ENCODE data around the gene ALOX5. TPM values are rescaled to one million over a fixed set of nuclear protein-coding genes. Genes with fewer than 3 reads are reported as not detected.
"Not testable (repeated sequence)": the region's sequence is repeated elsewhere in the genome, so short reads cannot be mapped to it uniquely, and the experiment has no call there.

The ALOX5 gene
- total RNA-seq, 2 experiments from 2014 or later = 0.25 to 0.52 TPM

DNA sequence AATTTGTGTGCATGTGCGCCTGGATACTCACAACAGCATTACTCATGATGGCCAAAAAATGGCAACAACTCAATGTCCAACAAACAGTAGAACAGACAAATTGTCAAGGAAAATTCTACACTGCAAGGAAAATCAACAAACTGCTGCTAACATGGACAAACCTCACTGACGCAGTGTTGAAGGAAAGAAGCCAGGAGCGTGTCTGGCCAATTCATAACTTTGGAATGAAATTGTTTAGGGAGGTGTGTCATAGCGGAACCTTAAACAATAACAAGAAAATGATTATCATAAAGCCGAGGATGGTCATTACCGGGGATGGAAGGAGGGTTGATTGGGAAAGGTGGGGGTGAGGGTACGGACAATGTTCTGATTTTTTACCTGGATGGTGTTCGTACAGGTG, 29.1 kb downstream of the ALOX5 start:
- POLR2A ChIA-PET = no interaction called here
- CTCF ChIA-PET = no interaction called here

DNA sequence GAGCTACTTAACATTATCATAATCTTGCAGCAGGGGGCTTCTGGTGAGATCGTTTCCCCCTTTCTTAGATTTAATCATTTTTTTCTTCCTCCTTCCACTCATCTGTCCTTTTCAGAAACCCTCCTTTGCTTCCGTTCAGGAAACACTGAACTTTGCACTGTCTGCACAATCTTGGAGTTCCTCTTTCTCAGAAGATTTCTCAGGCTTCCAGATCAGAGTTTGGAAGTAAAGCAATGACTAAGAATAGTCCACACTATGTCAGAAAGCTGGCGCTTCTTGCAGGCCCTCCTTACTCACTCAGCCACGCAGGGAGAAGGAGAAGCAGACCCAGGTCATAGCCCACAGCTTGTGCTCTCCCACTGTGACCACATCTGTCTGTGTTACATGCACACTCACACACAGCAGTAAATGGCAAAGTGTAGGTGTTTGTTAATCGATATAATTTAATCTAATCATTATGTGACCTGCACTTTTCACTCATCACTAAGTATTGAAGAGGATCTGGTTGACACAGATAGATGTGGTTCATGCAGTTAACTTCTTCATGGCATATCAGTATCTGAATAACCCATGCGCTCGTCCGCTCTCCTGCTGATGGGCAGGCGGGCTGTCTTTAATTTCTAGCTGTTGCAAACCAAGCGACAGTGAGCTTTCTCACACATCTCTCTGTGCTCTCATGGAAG, 30.2 kb downstream of the ALOX5 start:
- POLR2A ChIA-PET = no interaction called here
- CTCF ChIA-PET = no interaction called here

DNA sequence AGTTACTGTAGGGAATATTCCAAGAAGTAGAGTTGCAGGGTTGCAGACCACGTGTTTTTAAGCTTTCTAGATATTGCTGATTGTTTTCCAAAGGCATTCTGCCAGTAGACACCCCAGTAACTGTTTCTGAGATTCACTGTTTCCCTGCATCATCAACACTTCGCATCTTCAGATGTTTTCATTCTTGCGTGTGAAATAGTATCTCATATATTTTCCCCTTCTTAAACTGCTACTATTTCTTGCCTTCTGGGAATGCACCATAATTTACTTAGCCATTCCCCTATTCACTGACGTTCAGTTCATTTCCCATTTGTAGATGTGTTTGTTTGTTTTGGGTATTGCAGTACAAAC, 30.7 kb downstream of the ALOX5 start:
- ChIA-PET POLR2A (no interaction called here), CTCF (no interaction called here)

DNA sequence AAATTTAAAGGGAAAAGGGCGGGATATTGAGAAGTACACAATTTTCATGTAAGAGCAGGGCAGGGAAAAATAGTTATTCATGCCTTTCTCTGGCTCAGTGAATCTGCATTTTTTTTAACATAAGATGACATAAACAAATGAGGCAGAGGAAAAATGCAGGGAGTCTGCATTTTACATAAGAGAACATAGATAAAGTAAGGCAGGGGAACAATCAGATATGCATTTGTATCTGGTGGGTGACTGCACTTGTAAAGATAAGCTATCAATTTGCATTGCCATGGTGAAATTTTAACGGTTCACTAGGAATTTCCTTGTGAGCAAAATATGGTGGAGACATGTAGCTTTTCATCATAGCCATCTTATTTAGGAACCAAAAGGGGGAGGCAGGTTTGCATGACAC, 33.5 kb downstream of the ALOX5 start:
- CTCF ChIA-PET = no interaction called here

DNA sequence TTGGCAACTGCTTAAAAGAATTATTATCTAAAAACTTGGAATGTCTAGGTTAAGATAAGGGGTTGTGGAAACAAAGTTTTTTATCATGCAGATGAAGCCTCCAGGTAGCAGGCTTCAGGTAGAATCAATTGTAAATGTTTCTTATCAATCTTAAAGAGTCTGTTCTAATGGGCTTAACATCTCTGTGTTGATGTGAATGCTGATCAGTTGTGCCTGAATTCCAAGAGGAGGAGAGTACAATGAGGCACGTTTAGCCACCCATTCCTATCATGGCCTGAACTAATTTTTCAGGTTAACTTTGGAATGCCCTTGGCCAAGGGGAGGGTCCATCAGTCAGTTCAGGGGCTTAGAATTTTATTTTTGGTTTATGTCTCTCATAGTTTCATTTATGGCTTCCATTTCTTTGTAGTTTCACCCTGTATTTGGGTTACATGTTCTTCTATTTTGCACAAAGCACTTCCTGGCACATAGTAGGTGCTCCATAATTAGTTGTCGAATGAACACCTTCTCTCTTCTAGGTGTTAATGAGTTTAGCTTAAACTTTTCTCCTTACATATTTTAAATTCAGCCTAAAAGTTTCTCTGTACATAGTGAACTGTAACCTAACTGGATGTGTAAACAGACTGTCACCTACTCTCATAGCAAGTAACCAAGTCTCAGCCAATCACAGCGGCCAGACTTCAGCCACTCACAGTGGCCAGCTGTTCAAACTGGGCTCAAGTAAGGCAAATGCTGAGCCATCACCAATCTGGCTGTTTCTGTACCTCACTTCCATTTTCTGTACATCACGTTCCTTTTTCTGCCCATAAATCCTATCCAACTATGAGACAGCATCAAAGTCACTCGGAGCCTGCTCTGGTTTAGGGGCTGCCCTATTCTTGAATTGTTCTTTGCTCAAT, 34.7 kb downstream of the ALOX5 start:
- POLR2A ChIA-PET = no interaction called here
- CTCF ChIA-PET = no interaction called here

More for the DNA sequence above, 33.5 kb downstream of the ALOX5 start:
- POLR2A ChIA-PET = no interaction called here

DNA sequence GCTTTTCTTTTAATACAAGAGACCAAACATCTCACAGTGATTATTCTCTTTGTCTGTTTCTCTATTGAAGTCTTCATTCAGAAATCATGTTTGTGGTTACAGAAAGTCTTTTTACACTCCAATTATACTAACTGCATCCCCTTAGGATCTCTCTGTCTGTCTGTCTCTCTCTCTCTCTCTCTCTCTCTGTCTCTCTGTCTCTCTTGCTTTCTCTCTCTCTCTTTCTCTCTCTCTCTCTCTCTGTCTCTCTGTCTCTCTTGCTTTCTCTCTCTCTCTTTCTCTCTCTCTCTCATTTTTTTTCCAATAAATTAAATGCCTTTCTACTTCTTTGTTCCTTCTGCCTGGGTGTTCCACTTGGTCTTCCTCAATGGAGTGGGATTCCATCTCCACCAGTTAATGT, 35.3 kb downstream of the ALOX5 start:
- POLR2A ChIA-PET, CTCF ChIA-PET: not testable (repeated sequence)

DNA sequence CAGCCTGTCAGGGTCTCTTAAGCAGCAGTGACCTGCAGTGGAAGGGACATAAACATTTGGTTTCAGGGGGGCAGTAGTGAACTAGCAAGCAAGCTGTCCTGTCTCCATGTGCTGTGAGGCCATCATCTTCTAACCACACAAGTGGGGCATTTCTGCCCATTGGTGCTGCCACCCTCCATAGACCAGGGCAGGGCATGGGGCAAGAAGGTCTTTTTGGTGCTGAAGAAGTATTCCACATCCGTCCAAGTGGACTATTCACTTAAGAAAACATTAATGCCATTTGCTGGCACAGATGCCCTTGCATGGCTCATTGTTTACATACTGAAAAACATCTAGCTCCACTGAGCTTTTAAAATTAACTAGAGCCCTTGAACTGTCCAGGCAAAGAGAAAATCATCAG, 35.8 kb downstream of the ALOX5 start:
- POLR2A ChIA-PET = no interaction called here
- CTCF ChIA-PET = no interaction called here

DNA sequence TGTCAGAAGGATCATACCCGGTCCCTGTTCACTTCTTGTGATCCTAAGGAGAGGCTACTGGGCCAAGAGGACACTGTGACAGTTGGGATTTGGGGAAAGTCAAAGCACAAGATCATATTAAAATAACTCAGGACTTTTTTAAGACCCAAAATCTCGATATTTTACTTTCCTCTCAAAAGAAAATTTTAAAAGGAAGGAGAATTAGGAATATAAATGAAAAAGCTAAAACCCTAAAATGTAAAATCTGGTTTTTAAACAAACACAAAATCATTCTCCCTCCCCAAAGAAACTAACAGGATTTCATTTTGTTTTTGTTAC, 36.4 kb downstream of the ALOX5 start:
- ChIA-PET CTCF (no interaction called here), POLR2A (no interaction called here)

DNA sequence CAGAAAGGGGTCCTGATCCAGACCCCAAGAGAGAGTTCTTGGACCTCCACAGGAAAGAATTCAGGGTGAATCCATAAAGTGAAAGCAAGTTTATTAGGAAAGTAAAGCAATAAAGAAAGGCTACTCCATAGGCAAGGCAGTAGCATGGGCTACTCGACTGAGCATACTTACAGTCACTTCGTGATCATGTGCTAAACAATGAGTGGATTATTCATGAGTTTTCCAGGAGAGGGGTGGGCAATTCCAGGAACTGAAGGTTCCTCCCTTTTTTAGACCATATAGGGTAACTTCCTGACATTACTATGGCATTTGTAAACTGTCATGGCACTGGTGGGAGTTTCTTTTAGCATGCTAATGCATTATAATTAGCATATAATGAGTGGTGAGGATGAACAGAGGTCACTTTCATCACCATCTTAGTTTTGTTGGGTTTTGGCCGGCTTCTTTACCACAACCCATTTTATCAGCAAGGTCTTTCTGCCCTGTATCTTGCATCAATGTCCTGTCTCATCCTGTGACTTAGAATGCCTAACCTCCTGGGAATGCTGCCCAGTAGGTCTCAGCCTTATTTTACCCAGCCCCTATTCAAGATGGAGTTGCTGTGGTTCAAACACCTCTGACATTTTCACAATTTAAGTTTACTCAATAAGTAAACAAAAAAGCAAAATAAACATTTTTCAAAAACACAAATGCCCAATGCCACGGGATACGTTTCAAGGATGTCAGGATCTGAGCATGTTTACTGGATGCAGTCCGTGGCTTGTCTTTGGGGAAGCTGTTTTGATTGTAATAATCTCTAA, 37.0 kb downstream of the ALOX5 start:
- ChIA-PET POLR2A (no interaction called here), CTCF (no interaction called here)

DNA sequence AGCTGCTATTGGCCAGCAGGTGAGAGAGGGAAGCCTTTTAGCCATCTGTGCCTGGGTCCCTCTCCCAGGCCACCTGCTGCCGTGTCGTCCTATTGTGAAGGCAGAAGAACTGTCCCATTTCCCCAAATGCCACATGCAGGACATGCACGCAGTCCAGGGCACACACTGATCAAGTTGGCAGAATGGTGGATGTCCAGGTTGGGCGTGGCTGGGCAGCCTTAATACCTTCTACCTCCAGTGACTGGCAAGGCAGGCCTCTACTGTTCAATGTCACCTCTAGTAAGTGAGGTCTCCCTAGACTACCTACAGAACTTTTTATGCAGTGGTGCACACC, 37.6 kb downstream of the ALOX5 start:
- POLR2A ChIA-PET = no interaction called here
- CTCF ChIA-PET = no interaction called here

DNA sequence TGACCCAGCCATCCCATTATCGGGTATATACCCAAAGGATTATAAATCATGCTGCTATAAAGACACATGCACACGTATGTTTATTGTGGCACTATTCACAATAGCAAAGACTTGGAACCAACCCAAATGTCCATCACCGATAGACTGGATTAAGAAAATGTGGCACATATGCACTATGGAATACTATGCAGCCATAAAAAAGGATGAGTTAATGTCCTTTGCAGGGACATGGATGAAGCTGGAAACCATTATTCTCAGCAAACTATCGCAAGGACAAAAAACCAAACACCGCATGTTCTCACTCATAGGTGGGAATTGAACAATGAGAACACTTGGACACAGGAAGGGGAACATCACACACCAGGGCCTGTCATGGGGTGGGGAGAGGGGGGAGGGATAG, 41.0 kb downstream of the ALOX5 start:
- CTCF ChIA-PET, POLR2A ChIA-PET: not testable (repeated sequence)

DNA sequence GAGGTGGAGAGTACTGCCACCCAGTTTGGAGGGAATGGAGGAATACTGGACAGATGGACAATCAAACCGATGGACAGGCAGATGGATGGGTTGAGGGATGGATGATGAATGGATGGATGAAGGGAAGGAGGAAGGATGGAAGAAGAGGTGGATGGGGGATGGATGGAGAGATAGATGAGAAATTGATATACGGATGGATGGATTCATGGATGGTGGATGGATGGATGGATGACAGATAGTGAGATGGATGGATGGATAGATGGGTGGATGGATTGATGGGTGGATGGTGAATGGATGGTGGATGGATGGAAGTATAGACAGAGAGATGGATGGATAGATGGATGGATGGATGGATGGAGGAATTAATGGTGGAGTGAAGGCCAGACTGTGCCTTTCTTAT, 42.6 kb downstream of the ALOX5 start:
- POLR2A ChIA-PET = no interaction called here
- CTCF ChIA-PET = interaction anchor here (1.2 kb wide), 1 partner anchor 49 kb away, joined by 3 read pairs; no protein-coding TSS in a partner anchor

DNA sequence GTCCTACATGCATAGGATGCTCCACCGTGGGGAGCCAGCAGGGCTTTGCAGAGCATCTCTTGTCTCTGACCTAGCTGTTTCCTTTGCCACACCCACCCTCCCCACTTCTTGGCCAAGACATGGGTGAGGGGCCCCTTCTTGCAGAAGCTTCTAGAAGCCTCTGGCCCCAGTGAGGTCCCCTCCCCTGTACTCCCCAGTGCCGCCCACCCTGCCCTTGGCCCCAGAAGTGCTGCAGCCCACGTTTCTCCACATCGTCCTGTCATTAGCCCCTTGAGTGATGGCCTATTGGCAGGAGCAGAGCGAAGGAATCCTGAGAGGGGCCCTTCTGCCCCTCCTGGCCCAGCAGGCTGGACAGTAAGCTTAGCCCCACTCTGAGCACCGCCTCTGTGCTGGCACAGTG, 43.7 kb downstream of the ALOX5 start:
- POLR2A ChIA-PET = no interaction called here
- CTCF ChIA-PET = no interaction called here

DNA sequence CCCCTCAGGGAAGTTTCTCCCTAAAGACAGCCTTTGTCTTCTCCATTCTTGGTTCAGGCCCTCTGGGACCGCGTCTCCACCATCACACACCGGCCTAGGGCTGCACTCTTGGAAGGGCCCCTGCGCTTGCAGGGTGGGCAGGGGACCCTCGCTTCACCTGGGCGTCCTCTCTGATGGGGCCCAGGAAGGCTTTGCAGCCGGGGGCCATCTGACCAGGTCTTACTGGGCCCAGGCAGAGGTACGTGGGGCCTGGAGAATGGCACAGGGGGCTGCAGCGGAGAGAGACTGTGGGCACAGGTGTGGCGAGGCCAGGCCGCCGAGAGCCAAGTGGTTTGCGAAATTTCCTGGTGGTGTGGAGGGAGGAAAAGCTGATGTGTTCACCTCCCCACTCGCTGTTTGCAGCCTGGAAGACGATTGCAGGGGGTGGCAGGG, 44.4 kb downstream of the ALOX5 start:
- CTCF ChIA-PET = interaction anchor here (0.5 kb wide), 1 partner anchor 146 kb away, joined by 4 read pairs; no protein-coding TSS in a partner anchor
- POLR2A ChIA-PET = no interaction called here

DNA sequence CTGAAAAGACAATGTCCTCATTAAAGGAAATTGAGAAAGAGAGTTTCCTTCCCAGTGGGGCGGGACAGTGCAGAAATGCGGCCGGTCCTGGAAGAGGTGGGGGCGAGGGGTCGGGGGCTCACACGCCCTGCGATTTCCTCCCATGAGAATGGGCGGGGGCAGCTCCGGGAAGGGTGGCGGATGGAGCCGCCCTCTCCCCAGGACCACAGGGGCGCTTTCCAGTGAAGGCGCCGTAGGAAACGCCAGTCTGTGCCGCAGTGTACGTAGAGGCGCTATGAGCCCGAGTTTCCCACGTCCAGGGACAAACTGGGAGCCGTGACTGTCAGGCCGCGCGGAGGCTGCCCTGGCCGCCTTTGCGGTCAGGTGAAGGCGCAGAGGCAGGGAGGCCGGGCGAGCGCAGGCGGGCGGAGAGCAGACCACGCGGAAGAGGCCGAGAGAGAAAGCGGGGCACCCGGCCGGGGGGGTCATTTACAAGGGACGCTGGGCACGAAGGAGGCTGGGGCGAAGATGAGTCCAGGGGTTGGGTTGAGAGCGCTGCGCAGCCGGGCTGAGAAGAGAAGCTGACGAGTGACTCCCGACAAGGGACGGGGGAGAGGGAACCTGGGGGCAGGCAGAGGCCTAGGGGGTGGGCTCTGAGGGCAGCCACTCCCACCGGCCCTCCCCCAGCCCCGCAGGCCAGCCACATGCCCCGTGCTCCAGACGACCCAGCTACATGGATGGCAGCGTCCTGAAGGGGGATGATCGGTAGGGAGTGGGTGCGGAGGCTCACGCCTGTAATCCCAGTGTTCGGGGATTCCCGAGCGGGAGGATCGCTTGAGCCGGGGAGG, 45.0 kb downstream of the ALOX5 start:
- ChIA-PET CTCF (interaction anchor here (0.5 kb wide), 1 partner anchor 145 kb away, joined by 4 read pairs; no protein-coding TSS in a partner anchor), POLR2A (no interaction called here)

DNA sequence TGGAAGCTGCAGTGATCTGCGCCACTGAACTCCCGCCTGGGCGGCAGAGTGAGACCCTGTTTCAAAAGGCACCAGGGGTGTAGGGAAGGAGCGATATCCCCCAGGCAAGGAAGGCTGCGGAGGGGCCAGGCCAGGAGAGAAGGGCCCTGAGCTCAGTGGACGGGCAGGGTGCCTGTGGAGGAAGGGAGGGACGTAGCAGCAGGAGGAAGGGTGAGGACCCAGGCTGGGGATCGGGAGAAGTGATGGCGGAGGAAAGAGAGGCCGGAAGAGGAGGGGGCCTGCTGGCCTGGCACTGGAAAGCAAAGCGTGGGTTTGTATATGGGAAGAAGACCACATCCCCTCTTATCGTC, 45.6 kb downstream of the ALOX5 start:
- ChIA-PET POLR2A (no interaction called here), CTCF (no interaction called here)

DNA sequence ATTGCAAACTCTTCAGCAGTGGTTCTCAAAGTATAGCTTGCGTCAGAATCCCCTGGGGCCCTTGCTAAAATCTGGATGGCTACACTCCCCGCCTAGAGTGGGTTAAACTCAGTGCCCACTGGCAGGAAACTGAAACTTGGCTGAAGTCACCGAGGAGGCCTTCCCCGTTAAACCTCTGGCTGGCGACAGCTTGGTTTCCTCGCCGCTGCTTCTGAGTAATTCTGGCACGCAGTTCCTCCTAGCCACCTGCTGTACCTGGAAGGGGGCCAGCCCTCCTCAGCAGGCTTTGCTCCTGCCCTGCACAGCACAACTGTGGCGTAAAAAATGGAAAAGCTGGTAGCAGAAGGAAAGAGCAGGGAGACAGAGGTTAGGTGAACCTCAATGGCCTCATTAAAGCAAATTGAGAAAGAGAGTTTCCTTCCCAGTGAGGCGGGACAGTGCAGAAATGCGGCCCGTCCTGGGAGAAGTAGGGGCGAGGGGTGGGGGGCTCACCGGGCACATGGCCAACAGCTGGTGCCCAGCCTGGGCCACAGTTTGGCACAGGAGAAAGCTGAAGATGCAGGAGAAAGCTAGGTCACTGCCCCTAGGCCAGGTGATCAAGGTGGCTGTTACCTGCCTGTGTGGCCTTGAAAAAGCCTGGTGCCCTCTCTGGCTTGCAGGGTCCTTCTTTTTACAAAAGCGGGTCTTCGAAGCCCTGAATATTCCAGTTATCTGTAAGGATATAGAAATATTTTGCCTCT, 46.6 kb downstream of the ALOX5 start:
- POLR2A ChIA-PET = no interaction called here
- CTCF ChIA-PET = no interaction called here

DNA sequence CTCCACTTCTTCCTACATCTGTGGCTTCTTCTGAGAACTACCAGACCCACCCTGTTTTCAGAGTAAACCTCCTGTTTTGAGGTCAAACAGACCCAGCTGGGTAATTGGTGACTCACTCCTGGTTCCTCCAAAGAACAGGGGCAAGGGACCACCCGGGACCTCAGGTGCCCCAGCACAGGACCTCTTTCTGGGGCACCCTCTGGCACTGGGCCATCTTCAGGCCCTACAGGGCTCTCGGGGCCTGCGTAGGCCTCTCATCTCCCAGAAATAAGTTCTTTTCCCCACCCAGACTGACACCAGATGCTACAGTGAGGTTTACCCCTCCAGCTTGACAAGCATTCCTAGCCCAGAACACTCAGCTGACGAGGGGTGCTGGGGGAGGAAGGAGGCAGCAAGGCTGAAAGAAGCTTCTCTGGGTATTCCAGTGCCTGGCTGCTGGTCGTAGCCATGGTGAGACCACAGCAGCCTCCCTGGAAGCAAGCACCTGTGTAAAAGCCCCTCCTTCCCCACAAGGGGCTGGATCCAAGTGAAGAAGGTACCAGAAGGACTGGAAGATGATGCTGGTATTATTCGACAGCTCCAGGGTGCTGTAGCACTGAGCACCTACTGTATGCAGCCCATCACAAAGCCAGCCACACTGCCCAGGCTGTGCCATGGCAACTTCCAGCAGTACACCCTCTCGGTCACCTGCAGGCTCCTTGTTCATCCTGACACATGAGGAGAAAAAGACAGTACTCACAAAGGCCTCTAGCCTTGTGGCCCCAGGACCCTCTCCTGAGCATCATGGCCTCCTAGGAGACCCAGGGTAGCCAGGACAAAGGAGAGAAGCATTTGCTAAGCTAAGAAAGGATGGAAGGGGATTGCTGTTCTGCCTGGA, 47.4 kb downstream of the ALOX5 start:
- ChIA-PET CTCF (no interaction called here), POLR2A (no interaction called here)
